ENCODE results near the gene TREML2.
"Not testable (repeated sequence)": the region's sequence is repeated elsewhere in the genome, so short reads cannot be mapped to it uniquely, and the experiment has no call there.

Gene TREML2

GRCh38 chr6:41204156-41204555 is 3.2 kb upstream of the TREML2 start:
- DNase-seq = no peak

GRCh38 chr6:41201764-41202173 is 820 bp upstream of the TREML2 start:
- DNase-seq = no peak

- DNase-seq = no peak
These were observed 551 bp downstream of the TREML2 start for GRCh38 chr6:41200296-41200900.

- no peak for DNase-seq
These were observed 1.2 kb downstream of the TREML2 start for GRCh38 chr6:41199552-41200246.

DNA sequence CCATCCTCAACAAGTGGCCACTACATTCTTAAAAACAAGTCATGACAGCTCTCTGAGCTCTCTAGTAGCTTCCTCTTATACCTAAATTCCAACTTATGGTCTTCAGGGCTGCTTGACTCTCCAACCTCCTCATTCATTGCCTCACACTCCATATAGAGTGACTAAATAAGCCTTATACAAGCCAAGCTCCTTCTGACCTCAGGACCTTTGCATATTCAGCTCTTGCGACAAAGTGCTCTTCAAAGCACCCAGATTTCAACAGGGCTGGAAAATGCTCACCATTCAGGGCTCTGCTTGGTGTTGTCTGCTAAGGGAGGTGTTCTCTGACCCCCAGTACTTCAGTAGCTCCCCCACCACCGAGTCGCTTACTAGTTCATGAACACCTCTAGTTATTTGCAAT is 3.7 kb downstream of the TREML2 start:
- DNase-seq = no peak

DNA sequence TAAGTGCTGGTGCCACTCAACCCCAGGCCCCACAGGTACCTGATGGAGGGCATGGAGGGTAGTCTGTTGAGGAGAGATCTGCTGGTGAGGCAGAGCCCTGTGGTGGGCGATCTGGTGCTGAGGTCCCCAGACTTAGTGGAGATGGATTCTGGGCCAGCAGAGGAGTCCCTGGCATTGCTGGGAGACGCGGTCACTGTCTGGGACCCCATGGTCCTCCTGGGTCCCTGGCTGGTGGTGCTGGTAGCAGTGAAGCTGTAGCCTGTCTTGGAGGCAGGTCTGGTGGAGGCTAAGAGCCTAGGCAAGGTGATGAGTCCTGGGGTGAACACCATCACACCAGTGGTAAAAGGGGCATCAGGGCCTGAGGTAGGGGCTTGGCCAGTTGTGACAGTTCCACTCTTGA is 6.6 kb downstream of the TREML2 start:
- no peak for DNase-seq

- DNase-seq = no peak
These were observed 7.1 kb downstream of the TREML2 start for GRCh38 chr6:41193884-41194283.

- no peak for DNase-seq
These were observed 7.7 kb downstream of the TREML2 start for GRCh38 chr6:41193171-41193734.

DNA sequence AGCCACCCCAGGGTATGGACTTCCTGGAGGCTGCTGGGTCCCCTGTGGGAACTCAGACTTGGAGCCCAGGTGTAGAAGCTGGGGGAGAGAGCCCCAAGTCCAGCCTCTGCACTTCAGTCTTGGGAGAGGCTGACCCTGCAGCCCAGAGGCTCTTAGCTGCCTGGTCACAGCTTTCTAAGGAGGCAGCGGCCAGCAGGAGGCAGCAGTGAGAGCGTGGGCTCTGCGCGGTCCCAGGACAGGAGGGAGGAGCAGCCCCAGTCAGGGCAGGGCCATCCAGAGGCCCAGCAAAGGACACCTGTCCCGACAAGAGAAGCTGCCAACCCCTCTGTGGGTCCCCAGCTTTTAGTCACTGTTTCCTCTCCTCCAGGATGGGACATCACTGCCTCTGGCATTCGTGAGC is 9.4 kb downstream of the TREML2 start:
- DNase-seq = no peak

GRCh38 chr6:41190791-41191190 is 10.2 kb downstream of the TREML2 start:
- DNase-seq = no peak

DNA sequence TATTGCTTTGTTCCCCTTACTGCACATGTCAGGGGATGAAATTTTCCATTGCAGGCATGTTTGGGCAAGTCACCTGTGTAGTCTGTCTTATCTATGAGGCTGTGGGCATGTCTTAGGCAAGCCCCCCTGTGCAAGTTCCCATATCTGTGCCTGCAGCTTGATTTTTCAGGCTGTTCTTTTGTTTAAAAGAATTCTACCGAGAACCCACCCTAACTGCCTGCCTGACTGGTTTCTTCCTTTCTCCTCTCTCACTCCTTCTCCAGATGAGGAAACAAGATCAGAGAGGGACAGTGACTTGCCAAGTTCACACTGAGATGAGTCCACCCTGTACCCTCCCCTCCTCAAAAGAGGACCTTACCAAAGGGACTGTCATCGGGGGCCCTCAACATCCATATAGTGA is 11.0 kb downstream of the TREML2 start:
- no peak for DNase-seq

- DNase-seq = not testable (repeated sequence)
These were observed 11.9 kb downstream of the TREML2 start for GRCh38 chr6:41189046-41189445.

DNA sequence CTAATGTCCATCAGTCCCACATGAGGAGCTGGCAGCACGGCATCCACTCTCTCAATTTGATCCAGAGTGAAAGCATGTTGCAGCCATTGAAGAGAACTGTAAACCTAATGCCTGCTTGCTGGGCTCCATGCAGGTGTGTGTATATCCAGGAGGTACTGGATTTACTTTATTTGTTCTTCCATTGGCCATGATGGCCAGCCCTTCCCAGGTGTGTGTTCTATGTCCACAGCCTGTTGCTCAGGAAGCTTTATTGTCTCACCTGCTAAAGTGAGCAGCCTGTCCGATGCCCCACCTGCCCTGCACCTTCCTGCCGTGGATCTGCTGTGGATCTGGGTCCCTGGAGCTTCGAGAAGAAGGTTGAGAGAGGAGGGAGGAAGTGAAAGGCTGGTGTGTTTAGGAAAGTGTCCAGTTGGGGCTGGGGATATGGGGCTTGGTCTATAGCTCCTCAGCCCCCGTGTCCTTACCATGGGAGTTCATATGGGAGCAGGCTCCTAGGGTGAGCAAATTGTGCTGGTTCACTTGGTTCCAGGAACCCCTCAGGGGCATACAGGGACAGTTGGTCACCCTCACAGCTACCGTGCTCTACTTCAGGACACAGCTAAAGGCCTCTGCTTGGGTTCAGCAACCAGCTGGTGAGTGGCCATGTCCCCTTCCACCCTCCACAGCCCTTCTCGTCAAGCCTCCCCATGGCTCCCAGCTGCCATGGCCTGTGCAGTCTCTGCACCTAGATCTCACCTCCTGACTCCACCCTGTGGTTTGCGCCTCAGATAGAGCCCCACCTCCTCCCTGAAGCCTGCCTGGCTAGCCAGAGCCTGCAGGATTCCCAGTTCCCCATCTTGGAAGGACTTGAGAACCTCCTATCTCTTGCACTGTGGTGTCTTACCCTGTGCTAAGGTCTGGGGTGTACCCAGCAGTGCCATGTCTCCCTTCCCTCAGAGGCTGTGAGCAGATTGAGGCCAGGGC is 12.7 kb downstream of the TREML2 start:
- DNase-seq = no peak

GRCh38 chr6:41186031-41186562 is 14.9 kb downstream of the TREML2 start:
- DNase-seq = no peak

DNA sequence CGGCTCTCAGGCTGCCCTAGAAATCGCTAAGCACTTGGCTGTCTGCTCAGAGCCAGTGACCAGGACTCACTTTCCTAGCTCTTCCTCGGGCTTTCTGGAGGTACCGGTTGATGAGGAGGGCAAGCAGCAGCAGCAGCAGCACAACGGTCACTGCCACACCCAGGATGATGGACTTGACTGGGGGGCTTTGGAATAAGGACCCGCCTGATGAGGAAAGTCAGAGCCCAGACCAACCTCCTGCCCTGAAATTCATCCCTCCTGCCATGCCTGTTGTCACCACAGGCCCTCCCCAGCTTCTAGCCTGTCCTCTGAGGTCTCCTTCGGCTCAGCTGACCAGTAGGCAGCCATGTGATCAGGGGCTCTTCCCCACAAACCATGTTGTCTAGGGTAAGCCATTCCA is 16.2 kb downstream of the TREML2 start:
- no peak for DNase-seq

GRCh38 chr6:41182069-41183034 is 18.6 kb downstream of the TREML2 start:
- no peak for DNase-seq

GRCh38 chr6:41181566-41181965 is 19.4 kb downstream of the TREML2 start:
- no peak for DNase-seq

DNA sequence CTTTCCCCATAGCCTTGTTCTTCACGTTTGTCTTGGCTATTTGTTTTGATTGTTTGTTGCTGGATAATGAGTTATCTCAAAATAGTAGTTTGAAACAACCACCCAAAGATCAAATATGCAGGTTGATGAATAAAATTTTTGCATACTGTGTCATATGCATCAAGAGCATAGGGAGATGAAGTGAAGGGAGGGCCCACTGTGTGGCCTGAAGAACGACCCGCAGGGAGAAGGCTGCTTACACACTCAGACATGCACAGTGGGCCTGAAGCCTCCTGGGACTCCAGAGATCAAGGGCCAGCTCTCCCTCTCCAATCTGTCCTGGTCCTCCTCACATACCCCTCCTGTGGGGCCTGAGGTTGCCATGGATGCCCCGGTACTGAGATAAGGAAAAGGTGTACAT is 21.8 kb downstream of the TREML2 start:
- no peak for DNase-seq

GRCh38 chr6:41177695-41178094 is 23.3 kb downstream of the TREML2 start:
- DNase-seq = no peak

GRCh38 chr6:41177287-41177686 is 23.7 kb downstream of the TREML2 start:
- no peak for DNase-seq

GRCh38 chr6:41176189-41176588 is 24.8 kb downstream of the TREML2 start:
- no peak for DNase-seq

DNA sequence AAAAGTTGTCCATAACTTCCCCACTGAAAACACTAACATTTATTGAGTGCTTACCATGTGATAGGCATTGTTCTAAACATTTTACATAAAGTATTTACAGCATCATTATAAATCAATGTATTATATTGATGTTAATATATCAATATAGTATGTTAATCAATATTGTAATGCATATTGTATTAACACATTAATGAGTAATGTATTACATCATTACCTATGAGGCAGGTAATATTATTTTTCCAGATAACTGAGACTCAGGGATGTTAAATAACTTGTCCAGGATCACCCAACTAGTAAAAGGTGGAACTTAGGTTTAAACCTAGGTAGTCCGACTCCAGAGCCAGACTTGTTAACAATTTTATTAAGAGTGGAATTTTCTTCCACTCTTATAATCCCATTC is 25.9 kb downstream of the TREML2 start:
- no peak for DNase-seq

Data from T1000 (cell line).